HUDEP-2 (cell line): ENCODE measurements around the gene GAB1.

ENCODE experiments used
- DNase-seq, 76 experiments: peaks; one replicate each; lab custom pipeline; 2025; ENCODE audit not compliant: unreplicated experiment in 76 of 76; lab: John Stamatoyannopoulos, UW

The GAB1 gene

GRCh38 chr4:143407888-143408287 lies 71.2 kb downstream of the GAB1 start:
- no peak for DNase-seq

- DNase-seq, result no peak
Measured at GRCh38 chr4:143410015-143410414, 73.3 kb downstream of the GAB1 start.

GRCh38 chr4:143411527-143412419 lies 75.1 kb downstream of the GAB1 start:
- DNase-seq, result no peak

- no peak for DNase-seq
Measured at GRCh38 chr4:143412420-143412758, 75.7 kb downstream of the GAB1 start.

- DNase-seq, result no peak
Measured at GRCh38 chr4:143417679-143418403, 81.2 kb downstream of the GAB1 start.

- DNase-seq, result no peak
Measured at GRCh38 chr4:143420227-143420626, 83.6 kb downstream of the GAB1 start.

- DNase-seq, result no peak
Measured at GRCh38 chr4:143421609-143422008, 84.9 kb downstream of the GAB1 start.

- no peak for DNase-seq
Measured at GRCh38 chr4:143424276-143424675, 87.6 kb downstream of the GAB1 start.

- DNase-seq, result no peak
Measured at GRCh38 chr4:143431526-143432257, 95.0 kb downstream of the GAB1 start.

GRCh38 chr4:143432258-143432591 lies 95.5 kb downstream of the GAB1 start:
- DNase-seq, result no peak

- DNase-seq, result no peak
Measured at GRCh38 chr4:143433231-143433630, 96.6 kb downstream of the GAB1 start.

- no peak for DNase-seq
Measured at GRCh38 chr4:143435955-143436354, 99.3 kb downstream of the GAB1 start.

GRCh38 chr4:143437476-143437875 lies 100.8 kb downstream of the GAB1 start:
- no peak for DNase-seq

- DNase-seq, result no peak
Measured at GRCh38 chr4:143437937-143438336, 101.3 kb downstream of the GAB1 start.

GRCh38 chr4:143438710-143439109 lies 102.0 kb downstream of the GAB1 start:
- no peak for DNase-seq

- DNase-seq, result no peak
Measured at GRCh38 chr4:143441109-143441508, 104.4 kb downstream of the GAB1 start.

- DNase-seq, result no peak
Measured at GRCh38 chr4:143441678-143442077, 105.0 kb downstream of the GAB1 start.

- DNase-seq, result no peak
Measured at GRCh38 chr4:143443728-143444127, 107.1 kb downstream of the GAB1 start.

GRCh38 chr4:143451186-143451585 lies 114.5 kb downstream of the GAB1 start:
- DNase-seq, result no peak

GRCh38 chr4:143455211-143455610 lies 118.5 kb downstream of the GAB1 start:
- DNase-seq, result peak in 2 of 76 experiments; percentile 1 to 10

- no peak for DNase-seq
Measured at GRCh38 chr4:143458966-143459365, 122.3 kb downstream of the GAB1 start.
